Measurements from ENCODE around the gene COPS6. TPM values are rescaled to one million over a fixed set of nuclear protein-coding genes. Genes with fewer than 3 reads are reported as not detected.

Gene COPS6
- polyA plus RNA-seq, 2 donors: 86.7 to 119 TPM

- peaks cover 46 to 61% of the 10 kb centered on the region in 2 donors for H3K36me3 ChIP-seq (ENCODE audit: control insufficient read depth in 2 of 2, insufficient read depth in 2 of 2, low read length in 1 of 2)
- no peaks in the 10 kb centered on the region for H3K27me3 ChIP-seq (ENCODE audit: control insufficient read depth in 1 of 2, insufficient read depth in 2 of 2, low read length in 2 of 2)
- no peak overlapping the region for H3K4me3 ChIP-seq (ENCODE audit: low read depth in 1 of 2, low read length in 2 of 2)
- no peak overlapping the region for H3K27ac ChIP-seq (ENCODE audit: low read depth in 2 of 2, low read length in 1 of 2)
- H3K4me1 ChIP-seq (ENCODE audit: control insufficient read depth in 2 of 2, insufficient read depth in 2 of 2, low read length in 1 of 2): peaks cover 0 to 3% of the 10 kb centered on the region in 2 donors
- H3K9me3 ChIP-seq (ENCODE audit: control insufficient read depth in 2 of 2, insufficient read depth in 1 of 2, low read depth in 1 of 2, low read length in 1 of 2): peaks cover 13 to 30% of the 10 kb centered on the region in 2 donors
- WGBS, 2 donors: 94 to 95% methylated on average over 6 of the region's 6 CpGs
These were observed 13.4 kb upstream of the COPS6 start for GRCh38 chr7:100075418-100075817.

- peaks cover 2 to 3% of the 10 kb centered on the region in 2 donors for H3K4me1 ChIP-seq (ENCODE audit: control insufficient read depth in 2 of 2, insufficient read depth in 2 of 2, low read length in 1 of 2)
- no peak overlapping the region for H3K4me3 ChIP-seq (ENCODE audit: low read depth in 1 of 2, low read length in 2 of 2)
- H3K9me3 ChIP-seq (ENCODE audit: control insufficient read depth in 2 of 2, insufficient read depth in 1 of 2, low read depth in 1 of 2, low read length in 1 of 2): peaks cover 5 to 14% of the 10 kb centered on the region in 2 donors
- H3K36me3 ChIP-seq (ENCODE audit: control insufficient read depth in 2 of 2, insufficient read depth in 2 of 2, low read length in 1 of 2): peaks cover 35 to 43% of the 10 kb centered on the region in 2 donors
- H3K27me3 ChIP-seq (ENCODE audit: control insufficient read depth in 1 of 2, insufficient read depth in 2 of 2, low read length in 2 of 2): no peaks in the 10 kb centered on the region
- H3K27ac ChIP-seq (ENCODE audit: low read depth in 2 of 2, low read length in 1 of 2): no peak overlapping the region
- 86 to 97% methylated on average over 4 of the region's 4 CpGs for WGBS, 2 donors
These were observed 11.6 kb upstream of the COPS6 start for GRCh38 chr7:100077205-100077604.

GRCh38 chr7:100079024-100079560 lies 9.7 kb upstream of the COPS6 start:
- Histone ChIP-seq H3K4me3 (ENCODE audit: low read depth in 1 of 2, low read length in 2 of 2) (no peak overlapping the region), H3K27me3 (ENCODE audit: control insufficient read depth in 1 of 2, insufficient read depth in 2 of 2, low read length in 2 of 2) (no peaks in the 10 kb centered on the region), H3K27ac (ENCODE audit: low read depth in 2 of 2, low read length in 1 of 2) (no peak overlapping the region), H3K36me3 (ENCODE audit: control insufficient read depth in 2 of 2, insufficient read depth in 2 of 2, low read length in 1 of 2) (peaks cover 19 to 25% of the 10 kb centered on the region in 2 donors), H3K9me3 (ENCODE audit: control insufficient read depth in 2 of 2, insufficient read depth in 1 of 2, low read depth in 1 of 2, low read length in 1 of 2) (peaks cover 0 to 5% of the 10 kb centered on the region in 2 donors), H3K4me1 (ENCODE audit: control insufficient read depth in 2 of 2, insufficient read depth in 2 of 2, low read length in 1 of 2) (peaks cover 2 to 3% of the 10 kb centered on the region in 2 donors)
- WGBS, 2 donors: 74 to 81% methylated on average over 7 of the region's 7 CpGs

- Histone ChIP-seq H3K4me1 (ENCODE audit: control insufficient read depth in 2 of 2, insufficient read depth in 2 of 2, low read length in 1 of 2) (peaks cover 2 to 3% of the 10 kb centered on the region in 2 donors), H3K4me3 (ENCODE audit: low read depth in 1 of 2, low read length in 2 of 2) (peak overlapping the region; percentile 93 to 94), H3K9me3 (ENCODE audit: control insufficient read depth in 2 of 2, insufficient read depth in 1 of 2, low read depth in 1 of 2, low read length in 1 of 2) (no peaks in the 10 kb centered on the region), H3K27me3 (ENCODE audit: control insufficient read depth in 1 of 2, insufficient read depth in 2 of 2, low read length in 2 of 2) (no peaks in the 10 kb centered on the region), H3K27ac (ENCODE audit: low read depth in 2 of 2, low read length in 1 of 2) (peak overlapping the region; percentile 82 to 90), H3K36me3 (ENCODE audit: control insufficient read depth in 2 of 2, insufficient read depth in 2 of 2, low read length in 1 of 2) (peaks cover 6 to 12% of the 10 kb centered on the region in 2 donors)
- 2% methylated on average over 34 of the region's 34 CpGs for WGBS, 2 donors
These were observed 7.7 kb upstream of the COPS6 start for GRCh38 chr7:100080907-100081534.

- H3K4me1 ChIP-seq (ENCODE audit: control insufficient read depth in 2 of 2, insufficient read depth in 2 of 2, low read length in 1 of 2): peaks cover 2 to 3% of the 10 kb centered on the region in 2 donors
- peaks cover 6 to 10% of the 10 kb centered on the region in 2 donors for H3K36me3 ChIP-seq (ENCODE audit: control insufficient read depth in 2 of 2, insufficient read depth in 2 of 2, low read length in 1 of 2)
- peak within 1 kb of the TSS; percentile 82 to 90 for H3K27ac ChIP-seq (ENCODE audit: low read depth in 2 of 2, low read length in 1 of 2)
- H3K9me3 ChIP-seq (ENCODE audit: control insufficient read depth in 2 of 2, insufficient read depth in 1 of 2, low read depth in 1 of 2, low read length in 1 of 2): no peaks in the 10 kb centered on the region
- 1% methylated on average over 45 to 55 of the region's 55 CpGs for WGBS, 2 donors
- peak within 1 kb of the TSS; percentile 93 to 94 for H3K4me3 ChIP-seq (ENCODE audit: low read depth in 1 of 2, low read length in 2 of 2)
- no peaks in the 10 kb centered on the region for H3K27me3 ChIP-seq (ENCODE audit: control insufficient read depth in 1 of 2, insufficient read depth in 2 of 2, low read length in 2 of 2)
These were observed 7.2 kb upstream of the COPS6 start, which contains the start of gene ZNF3 for GRCh38 chr7:100081535-100082102. Gene ZNF3 (minus strand): TSS chr7:100081723. CDS start chr7:100077357, 4,366 bp downstream.

- peak overlapping the region in 1 of 2 donors; percentile 3 for H3K27ac ChIP-seq (ENCODE audit: low read depth in 2 of 2, low read length in 1 of 2)
- no peaks in the 10 kb centered on the region for H3K27me3 ChIP-seq (ENCODE audit: control insufficient read depth in 1 of 2, insufficient read depth in 2 of 2, low read length in 2 of 2)
- WGBS, 2 donors: 68 to 70% methylated on average over 4 of the region's 4 CpGs
- no peaks in the 10 kb centered on the region for H3K9me3 ChIP-seq (ENCODE audit: control insufficient read depth in 2 of 2, insufficient read depth in 1 of 2, low read depth in 1 of 2, low read length in 1 of 2)
- H3K36me3 ChIP-seq (ENCODE audit: control insufficient read depth in 2 of 2, insufficient read depth in 2 of 2, low read length in 1 of 2): peaks cover 3 to 4% of the 10 kb centered on the region in 2 donors
- peaks cover 2 to 3% of the 10 kb centered on the region in 2 donors for H3K4me1 ChIP-seq (ENCODE audit: control insufficient read depth in 2 of 2, insufficient read depth in 2 of 2, low read length in 1 of 2)
- no peak overlapping the region for H3K4me3 ChIP-seq (ENCODE audit: low read depth in 1 of 2, low read length in 2 of 2)
These were observed 5.8 kb upstream of the COPS6 start for GRCh38 chr7:100082978-100083377.

GRCh38 chr7:100085515-100085914 lies 3.3 kb upstream of the COPS6 start:
- 65 to 69% methylated on average over 3 of the region's 3 CpGs for WGBS, 2 donors
- Histone ChIP-seq H3K4me3 (ENCODE audit: low read depth in 1 of 2, low read length in 2 of 2) (no peak overlapping the region), H3K36me3 (ENCODE audit: control insufficient read depth in 2 of 2, insufficient read depth in 2 of 2, low read length in 1 of 2) (peaks cover 0 to 3% of the 10 kb centered on the region in 2 donors), H3K4me1 (ENCODE audit: control insufficient read depth in 2 of 2, insufficient read depth in 2 of 2, low read length in 1 of 2) (peaks cover 1 to 3% of the 10 kb centered on the region in 2 donors), H3K27me3 (ENCODE audit: control insufficient read depth in 1 of 2, insufficient read depth in 2 of 2, low read length in 2 of 2) (no peaks in the 10 kb centered on the region), H3K9me3 (ENCODE audit: control insufficient read depth in 2 of 2, insufficient read depth in 1 of 2, low read depth in 1 of 2, low read length in 1 of 2) (no peaks in the 10 kb centered on the region), H3K27ac (ENCODE audit: low read depth in 2 of 2, low read length in 1 of 2) (no peak overlapping the region)

GRCh38 chr7:100087055-100087750 lies 1.6 kb upstream of the COPS6 start:
- peaks cover 0 to 16% of the 10 kb centered on the region in 2 donors for H3K36me3 ChIP-seq (ENCODE audit: control insufficient read depth in 2 of 2, insufficient read depth in 2 of 2, low read length in 1 of 2)
- H3K4me1 ChIP-seq (ENCODE audit: control insufficient read depth in 2 of 2, insufficient read depth in 2 of 2, low read length in 1 of 2): peaks cover 0 to 4% of the 10 kb centered on the region in 2 donors
- no peak overlapping the region for H3K4me3 ChIP-seq (ENCODE audit: low read depth in 1 of 2, low read length in 2 of 2)
- no peaks in the 10 kb centered on the region for H3K9me3 ChIP-seq (ENCODE audit: control insufficient read depth in 2 of 2, insufficient read depth in 1 of 2, low read depth in 1 of 2, low read length in 1 of 2)
- WGBS, 2 donors: 77% methylated on average over 10 of the region's 10 CpGs
- H3K27me3 ChIP-seq (ENCODE audit: control insufficient read depth in 1 of 2, insufficient read depth in 2 of 2, low read length in 2 of 2): no peaks in the 10 kb centered on the region
- H3K27ac ChIP-seq (ENCODE audit: low read depth in 2 of 2, low read length in 1 of 2): no peak overlapping the region

- Histone ChIP-seq H3K9me3 (ENCODE audit: control insufficient read depth in 2 of 2, insufficient read depth in 1 of 2, low read depth in 1 of 2, low read length in 1 of 2) (no peaks in the 10 kb centered on the region), H3K4me3 (ENCODE audit: low read depth in 1 of 2, low read length in 2 of 2) (peak overlapping the region; percentile 84 to 94), H3K36me3 (ENCODE audit: control insufficient read depth in 2 of 2, insufficient read depth in 2 of 2, low read length in 1 of 2) (peaks cover 4 to 24% of the 10 kb centered on the region in 2 donors), H3K27me3 (ENCODE audit: control insufficient read depth in 1 of 2, insufficient read depth in 2 of 2, low read length in 2 of 2) (no peaks in the 10 kb centered on the region), H3K27ac (ENCODE audit: low read depth in 2 of 2, low read length in 1 of 2) (peak overlapping the region; percentile 86 to 90), H3K4me1 (ENCODE audit: control insufficient read depth in 2 of 2, insufficient read depth in 2 of 2, low read length in 1 of 2) (peaks cover 0 to 4% of the 10 kb centered on the region in 2 donors)
- 73 to 78% methylated on average over 11 of the region's 11 CpGs for WGBS, 2 donors
These were observed 611 bp upstream of the COPS6 start for GRCh38 chr7:100088095-100088620.
